SK-N-SH (cell line): ENCODE measurements around the gene SPATA25. TPM values are rescaled to one million over a fixed set of nuclear protein-coding genes. Genes with fewer than 3 reads are reported as not detected.

Source experiments
- CTCF ChIA-PET: fragments of 300-600, 350-600 bp; formaldehyde crosslinking; extraction: SDS; loops from one replicate; lab custom pipeline; 2021; lab: Yijun Ruan, JAX
- POLR2A ChIA-PET: fragments of 350-600 bp; sonication (Branson Sonifier 250); formaldehyde crosslinking; extraction: SDS; loops from one replicate; lab custom pipeline; 2020; ENCODE audit warnings: antibody characterized with exemption, inconsistent platforms; lab: Yijun Ruan, JAX
- DNase-seq: peaks from one replicate; pipeline ENCODE4 v3.0.0; 2012
- H2AFZ ChIP-seq: fragments of 200-600 bp; sonication (generic); 2 replicates; pipeline ENCODE4 v1.8.1; 2016; ENCODE audit warnings: antibody characterized with exemption, mild to moderate bottlenecking, low read depth
- H3F3A ChIP-seq: fragments of 200-600 bp; sonication (generic); replicated peaks from 2 replicates; pipeline ENCODE3; 2016; ENCODE audit warnings: antibody characterized with exemption, mild to moderate bottlenecking; ENCODE audit not compliant: insufficient read depth
- H3K27ac ChIP-seq, 2 experiments: fragments of 200-500 bp in 1 of 2; fragments of 200-600 bp in 1 of 2; sonication (Bioruptor generic) in 1 of 2; sonication (generic), shearing (Covaris generic) in 1 of 2; 2 replicates each; pipeline versions ENCODE4 v1.5.1 to v1.6.1; 2014 to 2016; ENCODE audit warnings: low read depth in 2 of 2, inconsistent platforms in 1 of 2, low read length in 1 of 2, mild to moderate bottlenecking in 1 of 2, mixed read lengths in 1 of 2
- H3K27me3 ChIP-seq: fragments of 200-600 bp; sonication (generic), shearing (Covaris generic); 2 replicates; pipeline ENCODE4 v1.6.1; 2016; ENCODE audit warnings: mixed run types; ENCODE audit not compliant: insufficient read depth
- H3K36me3 ChIP-seq, 2 experiments: fragments of 200-500 bp in 1 of 2; fragments of 200-600 bp in 1 of 2; sonication (Bioruptor generic) in 1 of 2; sonication (generic) in 1 of 2; replicated peaks in 1 of 2; 2 replicates each; pipeline versions ENCODE3 to v1.5.1; 2014 to 2016; ENCODE audit warnings: low read length in 1 of 2, mild to moderate bottlenecking in 1 of 2; ENCODE audit not compliant: insufficient read depth in 2 of 2, control insufficient read depth in 1 of 2
- H3K4me1 ChIP-seq, 2 experiments: fragments of 200-500 bp in 1 of 2; fragments of 200-600 bp in 1 of 2; sonication (Bioruptor generic) in 1 of 2; sonication (generic), shearing (Covaris generic) in 1 of 2; 2 replicates each; pipeline versions ENCODE4 v1.5.1 to v1.6.1; 2014 to 2016; ENCODE audit warnings: low read depth in 1 of 2, low read length in 1 of 2, mixed run types in 1 of 2; ENCODE audit not compliant: insufficient read depth in 2 of 2, control insufficient read depth in 1 of 2
- H3K4me2 ChIP-seq: fragments of 200-600 bp; sonication (generic), shearing (Covaris generic); 2 replicates; pipeline ENCODE4 v1.6.1; 2017; ENCODE audit warnings: mixed run types
- H3K4me3 ChIP-seq, 2 experiments: fragments of 200-500 bp in 1 of 2; fragments of 200-600 bp in 1 of 2; sonication (Bioruptor generic) in 1 of 2; sonication (generic), shearing (Covaris generic) in 1 of 2; 2 replicates each; pipeline versions ENCODE4 v1.5.1 to v1.8.1; 2014 to 2016; ENCODE audit warnings: low read depth in 2 of 2, inconsistent platforms in 1 of 2, low read length in 1 of 2, mild to moderate bottlenecking in 1 of 2, mixed read lengths in 1 of 2, moderate library complexity in 1 of 2
- H3K79me2 ChIP-seq: fragments of 200-600 bp; sonication (generic); 2 replicates; pipeline ENCODE4 v1.8.1; 2017; ENCODE audit warnings: mild to moderate bottlenecking; ENCODE audit not compliant: insufficient read depth
- H3K9ac ChIP-seq: fragments of 200-600 bp; sonication (generic); 2 replicates; pipeline ENCODE4 v1.6.1; 2017; ENCODE audit warnings: mixed run types
- H3K9me2 ChIP-seq: fragments of 200-600 bp; sonication (generic); 2 replicates; pipeline ENCODE4 v1.6.1; 2017; ENCODE audit warnings: mixed run types
- H3K9me3 ChIP-seq: fragments of 200-600 bp; sonication (generic); 2 replicates; pipeline ENCODE4 v1.6.1; 2017; ENCODE audit warnings: mixed run types, mild to moderate bottlenecking, moderate library complexity
- H4K20me1 ChIP-seq: fragments of 200-600 bp; sonication (generic); 2 replicates; pipeline ENCODE4 v1.6.1; 2017; ENCODE audit warnings: mild to moderate bottlenecking, mixed run types; ENCODE audit not compliant: insufficient read depth
- CHD2 ChIP-seq: fragments of 150-350 bp; IDR thresholded peaks from 2 replicates; pipeline ENCODE4 v1.6.1; 2018; ENCODE audit warnings: low read length; ENCODE audit not compliant: partially characterized antibody
- ELF1 ChIP-seq: IDR thresholded peaks from 2 replicates; pipeline ENCODE4 v1.4.0; 2012
- EP300 ChIP-seq, 2 experiments: IDR thresholded peaks; 2 replicates each; pipeline versions ENCODE4 v1.4.0 to v1.6.1; 2012; ENCODE audit warnings: borderline replicate concordance in 1 of 2, low read depth in 1 of 2, low read length in 1 of 2
- EZH2phosphoT487 ChIP-seq: fragments of 200-600 bp; sonication (generic); IDR thresholded peaks from 2 replicates; pipeline ENCODE4 v1.6.1; 2017; ENCODE audit warnings: low read depth, mixed run types, mild to moderate bottlenecking, antibody characterized with exemption, moderate library complexity, borderline replicate concordance
- FOSL2 ChIP-seq: IDR thresholded peaks from 2 replicates; pipeline ENCODE4 v1.4.0; 2012; ENCODE audit warnings: low read depth, mild to moderate bottlenecking, moderate library complexity, borderline replicate concordance
- FOXJ3 ChIP-seq: sonication (generic); formaldehyde crosslinking; IDR thresholded peaks from 2 replicates; pipeline ENCODE4 v1.5.1; 2020; ENCODE audit warnings: mild to moderate bottlenecking, missing genetic modification reagents
- JUND ChIP-seq: IDR thresholded peaks from 2 replicates; pipeline ENCODE4 v1.4.0; 2012
- NRF1 ChIP-seq: IDR thresholded peaks from 2 replicates; pipeline ENCODE4 v1.6.1; 2012; ENCODE audit warnings: low read depth, mild to moderate bottlenecking, low read length
- POLR2AphosphoS5 ChIP-seq: IDR thresholded peaks from 2 replicates; pipeline ENCODE4 v1.6.1; 2012; ENCODE audit warnings: low read depth, low read length
- RAD21 ChIP-seq: IDR thresholded peaks from 2 replicates; pipeline ENCODE4 v1.6.1; 2012; ENCODE audit warnings: mild to moderate bottlenecking, low read length
- RCOR1 ChIP-seq: fragments of 150-350 bp; IDR thresholded peaks from 2 replicates; pipeline ENCODE4 v1.6.1; 2017; ENCODE audit warnings: antibody characterized with exemption, low read length
- RFX5 ChIP-seq: IDR thresholded peaks from 2 replicates; pipeline ENCODE4 v1.6.1; 2012; ENCODE audit warnings: mild to moderate bottlenecking, improper control_type of control experiment, low read length
- TAF1 ChIP-seq: IDR thresholded peaks from 2 replicates; pipeline ENCODE4 v1.6.1; 2012; ENCODE audit warnings: low read depth, mild to moderate bottlenecking, low read length, moderate library complexity, borderline replicate concordance
- TCF12 ChIP-seq: IDR thresholded peaks from 2 replicates; pipeline ENCODE4 v1.4.0; 2012
- TEAD4 ChIP-seq: IDR thresholded peaks from 2 replicates; pipeline ENCODE4 v1.4.0; 2012; ENCODE audit warnings: mild to moderate bottlenecking, borderline replicate concordance; ENCODE audit not compliant: insufficient read depth
- WGBS: methylation state at CpG from one replicate; pipeline ENCODE4 v1.1.6; 2017; ENCODE audit warnings: low lambda C conversion rate; 5-methylcytosine and 5-hydroxymethylcytosine counted together
- polyA plus RNA-seq, 3 experiments: library from polyadenylated mRNA; depleted of rRNA; stranded (reverse); fragments of >200 nt; gene quantifications; 2 replicates each; pipeline ENCODE4 v1.2.3, GENCODE V29; 2012
- TF ChIP-seq, protein P1 (sequence below): fragments of 150-350 bp; IDR thresholded peaks from 2 replicates; pipeline ENCODE4 v1.6.1; 2016; ENCODE audit warnings: mild to moderate bottlenecking, low read depth, low read length
- TF ChIP-seq, protein P2 (sequence below): IDR thresholded peaks from 2 replicates; pipeline ENCODE4 v1.4.0; 2012; ENCODE audit warnings: low read depth, borderline replicate concordance
- TF ChIP-seq, protein P3 (sequence below): IDR thresholded peaks from 2 replicates; pipeline ENCODE4 v1.4.0; 2012; ENCODE audit warnings: low read depth
- TF ChIP-seq, protein P4 (sequence below): IDR thresholded peaks from 2 replicates; pipeline ENCODE4 v1.4.0; 2012; ENCODE audit warnings: low read depth, borderline replicate concordance
- TF ChIP-seq, protein P5 (sequence below): fragments of 150-350 bp; IDR thresholded peaks from 2 replicates; pipeline ENCODE4 v1.6.1; 2017; ENCODE audit warnings: antibody characterized with exemption, low read length, low read depth, borderline replicate concordance
- TF ChIP-seq, protein P6 (sequence below): IDR thresholded peaks from 2 replicates; pipeline ENCODE4; 2012

Gene SPATA25
- polyA plus RNA-seq, 1 of the 3 experiments (the other 2 are of a cell fraction): 1.3 TPM

DNA sequence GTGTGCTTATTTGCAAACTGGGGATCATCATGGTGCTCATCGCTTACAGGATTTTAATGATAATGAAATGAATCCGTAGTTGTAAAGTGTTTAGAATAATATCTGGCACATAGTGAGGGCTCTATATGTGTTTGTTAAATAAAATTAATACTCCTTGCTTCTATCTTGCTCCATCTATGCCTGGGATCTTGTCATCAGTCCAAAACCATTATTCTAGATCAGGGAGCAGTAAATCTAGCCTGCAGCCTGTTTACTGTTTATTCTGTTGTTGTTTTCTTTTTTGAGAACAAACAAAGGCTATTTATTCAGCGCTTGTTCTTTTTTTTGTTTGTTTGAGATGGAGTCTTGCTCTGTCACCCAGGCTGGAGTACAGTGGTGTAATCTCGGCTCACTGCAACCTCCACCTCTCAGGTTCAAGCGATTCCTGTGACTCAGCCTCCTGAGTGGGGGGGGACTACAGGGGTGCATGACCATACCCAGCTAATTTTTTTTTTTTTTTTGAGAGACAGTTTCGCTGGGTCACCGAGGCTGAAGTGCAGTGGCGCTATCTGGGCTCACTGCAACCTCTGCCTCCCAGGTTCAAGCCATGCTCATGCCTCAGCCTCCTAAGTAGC is 38.3 kb downstream of the SPATA25 start:
- no peaks in the 10 kb centered on the region for H3K9me3 ChIP-seq
- peaks cover 7% of the 10 kb centered on the region; the same call in 1 of the 2 replicates for H3K79me2 ChIP-seq
- H3F3A ChIP-seq: peaks cover 3% of the 10 kb centered on the region
- TF ChIP-seq TCF12: no peak
- no peak for TF ChIP-seq NRF1
- no peak for TF ChIP-seq CHD2
- no peak for TF ChIP-seq TAF1
- TF ChIP-seq, protein P1, sequence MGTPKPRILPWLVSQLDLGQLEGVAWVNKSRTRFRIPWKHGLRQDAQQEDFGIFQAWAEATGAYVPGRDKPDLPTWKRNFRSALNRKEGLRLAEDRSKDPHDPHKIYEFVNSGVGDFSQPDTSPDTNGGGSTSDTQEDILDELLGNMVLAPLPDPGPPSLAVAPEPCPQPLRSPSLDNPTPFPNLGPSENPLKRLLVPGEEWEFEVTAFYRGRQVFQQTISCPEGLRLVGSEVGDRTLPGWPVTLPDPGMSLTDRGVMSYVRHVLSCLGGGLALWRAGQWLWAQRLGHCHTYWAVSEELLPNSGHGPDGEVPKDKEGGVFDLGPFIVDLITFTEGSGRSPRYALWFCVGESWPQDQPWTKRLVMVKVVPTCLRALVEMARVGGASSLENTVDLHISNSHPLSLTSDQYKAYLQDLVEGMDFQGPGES: no peak
- TF ChIP-seq POLR2AphosphoS5: no peak
- TF ChIP-seq RAD21: no peak
- TF ChIP-seq, protein P2, sequence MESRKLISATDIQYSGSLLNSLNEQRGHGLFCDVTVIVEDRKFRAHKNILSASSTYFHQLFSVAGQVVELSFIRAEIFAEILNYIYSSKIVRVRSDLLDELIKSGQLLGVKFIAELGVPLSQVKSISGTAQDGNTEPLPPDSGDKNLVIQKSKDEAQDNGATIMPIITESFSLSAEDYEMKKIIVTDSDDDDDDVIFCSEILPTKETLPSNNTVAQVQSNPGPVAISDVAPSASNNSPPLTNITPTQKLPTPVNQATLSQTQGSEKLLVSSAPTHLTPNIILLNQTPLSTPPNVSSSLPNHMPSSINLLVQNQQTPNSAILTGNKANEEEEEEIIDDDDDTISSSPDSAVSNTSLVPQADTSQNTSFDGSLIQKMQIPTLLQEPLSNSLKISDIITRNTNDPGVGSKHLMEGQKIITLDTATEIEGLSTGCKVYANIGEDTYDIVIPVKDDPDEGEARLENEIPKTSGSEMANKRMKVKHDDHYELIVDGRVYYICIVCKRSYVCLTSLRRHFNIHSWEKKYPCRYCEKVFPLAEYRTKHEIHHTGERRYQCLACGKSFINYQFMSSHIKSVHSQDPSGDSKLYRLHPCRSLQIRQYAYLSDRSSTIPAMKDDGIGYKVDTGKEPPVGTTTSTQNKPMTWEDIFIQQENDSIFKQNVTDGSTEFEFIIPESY: no peak
- no peak for TF ChIP-seq JUND
- no peak for TF ChIP-seq EZH2phosphoT487
- TF ChIP-seq EP300 (IDR thresholded peaks at IDR 0.05; ENCODE audit: borderline replicate concordance in 1 of 2, low read depth in 1 of 2, low read length in 1 of 2): no peak
- TF ChIP-seq, protein P3, sequence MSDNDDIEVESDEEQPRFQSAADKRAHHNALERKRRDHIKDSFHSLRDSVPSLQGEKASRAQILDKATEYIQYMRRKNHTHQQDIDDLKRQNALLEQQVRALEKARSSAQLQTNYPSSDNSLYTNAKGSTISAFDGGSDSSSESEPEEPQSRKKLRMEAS: no peak
- CTCF ChIA-PET: interaction anchor here (1.6 kb wide), 1 partner anchor 41 kb away, joined by 3 read pairs; no protein-coding TSS in a partner anchor
- no peak for DNase-seq
- H3K36me3 ChIP-seq: peaks cover 26 to 37% of the 10 kb centered on the region in 2 experiments
- 89% methylated on average over 8 of the region's 8 CpGs for WGBS
- no peaks in the 10 kb centered on the region for H3K4me1 ChIP-seq
- POLR2A ChIA-PET: interaction anchor here (1.5 kb wide), 1 partner anchor 10 kb away, joined by 3 read pairs; no protein-coding TSS in a partner anchor
- H3K4me2 ChIP-seq: no peak overlapping the region
- H3K27me3 ChIP-seq: no peaks in the 10 kb centered on the region
- H3K4me3 ChIP-seq: no peak overlapping the region
- no peaks in the 10 kb centered on the region for H3K9me2 ChIP-seq
- no peak overlapping the region for H2AFZ ChIP-seq
- no peaks in the 10 kb centered on the region for H4K20me1 ChIP-seq
- no peak overlapping the region for H3K27ac ChIP-seq
- no peak overlapping the region for H3K9ac ChIP-seq

DNA sequence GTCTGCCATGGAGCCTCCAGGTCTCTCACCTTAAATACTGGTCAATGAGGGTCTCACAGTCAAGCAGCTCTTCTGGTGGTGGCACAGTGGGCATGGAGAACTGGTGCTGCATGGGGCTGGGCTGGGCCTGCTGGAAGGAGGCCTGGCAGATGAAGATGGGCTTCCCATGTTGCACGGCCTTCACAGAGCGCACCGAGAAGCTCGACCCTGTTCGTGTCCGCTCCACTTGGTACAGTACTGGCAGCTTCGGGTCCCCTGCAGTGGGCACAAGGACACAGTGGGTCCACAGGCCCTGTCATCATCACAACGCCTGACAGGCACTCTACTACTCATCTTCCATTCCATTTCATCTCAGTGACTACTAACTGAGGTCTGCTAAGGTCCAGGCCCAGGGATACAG is 39.0 kb downstream of the SPATA25 start:
- Histone ChIP-seq H2AFZ (no peak overlapping the region), H3K27me3 (no peaks in the 10 kb centered on the region), H3F3A (peaks cover 3% of the 10 kb centered on the region), H3K36me3 (peaks cover 28 to 33% of the 10 kb centered on the region in 2 experiments), H3K9ac (no peak overlapping the region), H3K4me1 (no peaks in the 10 kb centered on the region), H3K9me3 (no peaks in the 10 kb centered on the region), H3K9me2 (no peaks in the 10 kb centered on the region), H3K4me3 (no peak overlapping the region), H3K27ac (no peak overlapping the region), H3K79me2 (peaks cover 7% of the 10 kb centered on the region; the same call in 1 of the 2 replicates), H4K20me1 (no peaks in the 10 kb centered on the region), H3K4me2 (no peak overlapping the region)
- WGBS: 87% methylated on average over 8 of the region's 8 CpGs
- CTCF ChIA-PET: interaction anchor here (1.6 kb wide), 1 partner anchor 42 kb away, joined by 3 read pairs; no protein-coding TSS in a partner anchor
- POLR2A ChIA-PET: interaction anchor here (1.5 kb wide), 1 partner anchor 9 kb away, joined by 3 read pairs; no protein-coding TSS in a partner anchor
- no peak for DNase-seq
- TF ChIP-seq ELF1 (no peak), RAD21 (no peak), FOXJ3 (CRISPR knock-in tag) (no peak), RFX5 (no peak), TEAD4 (no peak), RCOR1 (no peak), TAF1 (no peak), TCF12 (no peak), FOSL2 (no peak), JUND (no peak), NRF1 (no peak)
- TF ChIP-seq, protein P4, sequence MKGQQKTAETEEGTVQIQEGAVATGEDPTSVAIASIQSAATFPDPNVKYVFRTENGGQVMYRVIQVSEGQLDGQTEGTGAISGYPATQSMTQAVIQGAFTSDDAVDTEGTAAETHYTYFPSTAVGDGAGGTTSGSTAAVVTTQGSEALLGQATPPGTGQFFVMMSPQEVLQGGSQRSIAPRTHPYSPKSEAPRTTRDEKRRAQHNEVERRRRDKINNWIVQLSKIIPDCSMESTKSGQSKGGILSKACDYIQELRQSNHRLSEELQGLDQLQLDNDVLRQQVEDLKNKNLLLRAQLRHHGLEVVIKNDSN: no peak
- TF ChIP-seq, protein P5, sequence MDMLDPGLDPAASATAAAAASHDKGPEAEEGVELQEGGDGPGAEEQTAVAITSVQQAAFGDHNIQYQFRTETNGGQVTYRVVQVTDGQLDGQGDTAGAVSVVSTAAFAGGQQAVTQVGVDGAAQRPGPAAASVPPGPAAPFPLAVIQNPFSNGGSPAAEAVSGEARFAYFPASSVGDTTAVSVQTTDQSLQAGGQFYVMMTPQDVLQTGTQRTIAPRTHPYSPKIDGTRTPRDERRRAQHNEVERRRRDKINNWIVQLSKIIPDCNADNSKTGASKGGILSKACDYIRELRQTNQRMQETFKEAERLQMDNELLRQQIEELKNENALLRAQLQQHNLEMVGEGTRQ: no peak
- TF ChIP-seq, protein P6, sequence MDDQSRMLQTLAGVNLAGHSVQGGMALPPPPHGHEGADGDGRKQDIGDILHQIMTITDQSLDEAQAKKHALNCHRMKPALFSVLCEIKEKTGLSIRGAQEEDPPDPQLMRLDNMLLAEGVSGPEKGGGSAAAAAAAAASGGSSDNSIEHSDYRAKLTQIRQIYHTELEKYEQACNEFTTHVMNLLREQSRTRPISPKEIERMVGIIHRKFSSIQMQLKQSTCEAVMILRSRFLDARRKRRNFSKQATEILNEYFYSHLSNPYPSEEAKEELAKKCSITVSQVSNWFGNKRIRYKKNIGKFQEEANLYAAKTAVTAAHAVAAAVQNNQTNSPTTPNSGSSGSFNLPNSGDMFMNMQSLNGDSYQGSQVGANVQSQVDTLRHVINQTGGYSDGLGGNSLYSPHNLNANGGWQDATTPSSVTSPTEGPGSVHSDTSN: no peak
